T-helper 9 cell (primary cell): ENCODE results near the gene IFNA2.
"Not testable (repeated sequence)": the region's sequence is repeated elsewhere in the genome, so short reads cannot be mapped to it uniquely, and the experiment has no call there.

Experiments used
- DNase-seq: peaks from one replicate; pipeline ENCODE4 v3.0.0-alpha.2; 2020
- total RNA-seq, 2 donors: gene quantifications; one replicate each; lab custom pipeline; 2026; lab: John Stamatoyannopoulos, UW

The IFNA2 gene
- total RNA-seq, result 0 reads per million in 2 donors

DNA sequence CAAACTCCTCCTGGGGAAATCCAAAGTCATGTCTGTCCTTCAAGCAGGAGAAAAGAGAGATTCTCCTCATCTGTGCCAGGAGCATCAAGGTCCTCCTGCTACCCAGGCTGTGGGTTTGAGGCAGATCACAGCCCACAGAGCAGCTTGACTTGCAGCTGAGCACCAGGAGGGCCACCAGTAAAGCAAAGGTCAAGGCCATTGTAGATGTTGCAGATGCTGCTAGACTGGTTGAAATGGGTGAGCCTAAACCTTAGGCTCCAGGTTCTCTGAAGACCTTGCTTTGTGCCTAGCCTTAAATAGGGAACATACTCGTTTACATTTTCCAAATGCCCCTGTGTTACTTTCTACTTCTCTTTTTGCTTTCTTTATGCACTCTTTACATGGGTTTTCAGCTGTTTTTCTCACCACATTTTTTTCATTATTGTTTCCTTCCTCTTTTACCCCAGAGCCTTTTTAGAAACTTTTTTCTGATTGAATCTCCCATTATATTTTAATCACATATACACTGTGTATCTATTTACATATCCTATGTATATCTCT lies at the start of gene IFNA2:
IFNA2 (minus strand) TSS at position 268 of the 540 bp plus-strand sequence; CDS start at position 199, 69 bp downstream.
- DNase-seq, result no peak

DNA sequence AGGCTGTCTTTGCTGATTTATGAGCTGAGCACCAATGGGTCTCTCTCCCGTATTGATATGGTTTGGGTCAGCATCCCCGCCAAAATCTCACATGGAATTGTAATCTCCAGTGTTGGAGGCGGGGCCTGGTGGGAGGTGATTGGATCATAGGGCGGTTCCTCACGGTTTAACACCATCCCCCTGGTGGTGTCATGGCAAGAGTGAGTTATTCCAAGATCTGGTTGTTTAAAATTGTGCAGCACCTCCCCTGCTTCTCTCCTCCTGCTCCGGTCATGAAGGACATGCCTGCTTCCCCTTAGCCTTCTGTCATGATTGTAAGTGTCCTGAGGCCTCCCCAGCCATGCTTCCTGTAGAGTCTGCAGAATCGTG lies 49.8 kb upstream of the IFNA2 start:
- not testable (repeated sequence) for DNase-seq

DNA sequence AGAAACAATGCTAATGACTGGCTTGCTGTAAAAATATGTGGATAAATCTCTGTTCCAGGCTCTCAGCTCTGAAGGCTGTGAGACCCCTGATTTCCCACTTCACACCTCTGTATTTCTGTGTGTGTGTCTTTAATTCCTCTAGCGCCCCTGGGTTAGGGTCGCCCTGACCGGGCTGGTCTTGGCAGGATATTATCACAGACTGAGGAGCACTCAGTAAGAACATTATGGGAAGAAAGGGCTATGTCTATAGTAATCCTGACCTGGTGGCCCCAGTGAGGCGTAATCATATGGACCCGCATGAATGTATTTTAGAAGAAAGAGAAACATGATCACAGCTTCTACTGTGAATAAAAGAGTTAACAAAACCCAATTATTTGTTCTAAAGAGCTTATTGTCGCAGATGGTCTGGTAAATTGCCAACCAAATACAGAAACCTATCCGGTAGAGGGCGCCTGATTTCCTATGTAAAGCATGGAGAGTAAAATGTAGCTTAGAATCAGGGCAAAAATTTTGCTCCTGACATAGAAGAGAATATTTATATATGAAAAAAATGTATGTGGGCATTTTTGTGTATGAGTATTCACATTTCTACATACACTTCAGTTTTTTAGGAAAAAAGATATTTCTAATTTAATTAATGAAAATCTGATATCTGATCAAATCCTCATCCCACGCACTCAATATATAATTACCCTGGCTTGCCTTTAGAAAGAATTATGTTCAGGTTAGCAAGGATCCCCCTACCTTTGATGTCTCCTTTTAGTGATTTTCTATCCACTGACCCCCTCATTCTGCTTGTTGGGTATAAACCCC lies 49.2 kb upstream of the IFNA2 start:
- DNase-seq, result peak; percentile 20

DNA sequence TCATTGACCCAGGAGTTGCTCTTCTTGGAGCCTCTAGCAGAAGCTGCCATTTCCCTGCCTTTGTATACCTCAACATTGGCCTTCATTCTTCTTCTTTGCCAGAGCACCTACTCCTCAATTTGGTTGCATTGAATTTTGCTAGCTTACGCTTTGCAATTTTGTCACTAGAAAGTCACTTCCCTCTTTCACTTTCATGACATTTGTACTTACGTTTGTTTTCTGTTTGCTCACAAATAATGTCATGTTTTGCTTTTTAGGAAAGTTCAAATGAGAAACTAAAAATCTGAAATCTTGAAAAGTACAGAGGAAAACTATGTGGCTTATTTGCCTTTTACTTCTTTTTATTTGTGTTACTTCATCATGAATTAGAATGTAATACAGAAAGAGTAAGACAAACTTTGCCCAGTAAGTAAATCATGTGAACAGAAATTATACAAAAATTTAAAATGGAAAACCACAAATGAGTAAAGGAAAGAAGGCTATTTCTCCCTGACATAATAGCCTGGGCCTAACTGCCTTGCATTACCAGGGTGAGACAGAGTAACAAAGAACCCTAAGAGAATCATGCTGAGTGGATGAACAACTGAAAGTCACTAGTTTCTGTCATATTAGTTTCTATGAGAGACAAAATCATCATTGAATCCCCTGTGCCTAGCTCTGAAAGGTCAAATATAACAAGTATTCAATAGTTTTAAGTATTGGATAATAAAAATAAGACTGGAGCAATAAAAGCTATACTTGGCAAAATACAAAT lies 47.7 kb upstream of the IFNA2 start:
- no peak for DNase-seq

DNA sequence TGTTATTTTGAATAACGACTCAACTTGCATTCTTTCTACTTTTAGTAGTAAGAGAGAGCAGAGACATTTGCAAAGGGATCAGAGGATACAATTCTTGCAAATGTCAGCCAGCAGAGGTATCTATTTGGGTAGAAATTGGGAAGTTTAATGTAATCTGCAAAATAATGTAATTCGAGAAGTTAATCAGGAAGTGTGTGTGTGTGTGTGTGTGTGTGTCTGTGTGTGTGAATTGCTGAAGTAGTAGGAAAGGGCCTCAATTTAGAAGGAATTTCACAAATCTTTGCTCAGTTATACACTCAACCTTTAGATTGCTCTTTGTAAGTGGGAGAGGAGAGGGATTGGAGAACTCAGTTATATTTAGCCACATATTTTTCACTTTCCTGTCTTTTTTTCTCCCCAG lies 44.0 kb upstream of the IFNA2 start:
- DNase-seq, result no peak

DNA sequence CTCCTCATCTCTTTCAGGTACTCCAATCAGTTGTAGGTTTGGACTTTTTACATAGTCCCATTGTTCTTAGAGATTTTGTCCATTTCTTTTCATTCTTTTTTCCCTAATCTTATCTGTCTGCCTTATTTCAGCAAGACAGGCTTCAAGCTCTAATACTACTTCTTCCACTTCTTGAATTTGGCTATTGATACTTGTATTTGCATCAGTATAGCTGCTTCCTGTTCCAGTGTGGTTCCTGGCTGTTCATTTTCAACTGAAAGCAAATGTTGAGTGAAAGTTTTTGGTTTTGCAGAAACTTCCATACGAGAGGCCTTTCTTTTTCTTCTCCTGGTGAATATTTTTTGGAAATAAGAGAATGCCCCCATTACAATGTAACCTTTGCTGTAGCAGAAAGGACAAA lies 43.0 kb upstream of the IFNA2 start:
- DNase-seq, result no peak

DNA sequence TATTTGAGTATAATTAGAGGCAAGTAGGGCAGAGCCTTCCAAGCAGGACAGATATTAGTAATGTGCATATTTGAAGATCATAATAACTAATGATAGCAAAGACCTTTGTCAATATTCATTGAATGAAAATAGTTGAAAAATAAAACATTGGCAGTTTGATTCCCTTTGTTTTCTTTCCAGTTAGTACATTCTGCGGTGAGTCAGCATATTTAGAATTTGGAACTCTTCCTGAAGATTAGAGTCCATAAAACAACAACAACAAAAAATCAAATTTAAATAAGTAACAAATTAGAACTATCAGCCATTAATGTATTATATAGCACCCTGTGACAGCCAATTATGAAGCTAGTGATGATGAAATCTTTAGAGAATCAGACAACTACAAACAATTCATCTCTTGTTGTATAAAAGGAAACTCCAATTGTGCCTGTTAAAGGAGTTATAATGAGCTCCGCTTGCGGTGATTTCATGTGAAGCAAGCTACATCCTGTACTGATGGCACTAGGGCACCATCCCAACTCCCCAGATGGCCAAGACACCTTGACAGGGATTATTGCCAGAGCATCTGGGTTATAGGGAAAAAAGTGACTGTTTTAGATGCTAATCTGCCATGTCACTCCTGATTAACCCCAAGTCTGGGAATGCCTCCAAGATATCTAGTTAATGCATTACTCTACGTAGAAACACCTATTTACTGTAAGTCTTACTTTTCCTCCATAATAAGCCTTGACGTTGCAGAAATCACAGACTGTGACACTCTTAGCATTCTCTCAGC lies 30.5 kb upstream of the IFNA2 start:
- DNase-seq, result no peak

DNA sequence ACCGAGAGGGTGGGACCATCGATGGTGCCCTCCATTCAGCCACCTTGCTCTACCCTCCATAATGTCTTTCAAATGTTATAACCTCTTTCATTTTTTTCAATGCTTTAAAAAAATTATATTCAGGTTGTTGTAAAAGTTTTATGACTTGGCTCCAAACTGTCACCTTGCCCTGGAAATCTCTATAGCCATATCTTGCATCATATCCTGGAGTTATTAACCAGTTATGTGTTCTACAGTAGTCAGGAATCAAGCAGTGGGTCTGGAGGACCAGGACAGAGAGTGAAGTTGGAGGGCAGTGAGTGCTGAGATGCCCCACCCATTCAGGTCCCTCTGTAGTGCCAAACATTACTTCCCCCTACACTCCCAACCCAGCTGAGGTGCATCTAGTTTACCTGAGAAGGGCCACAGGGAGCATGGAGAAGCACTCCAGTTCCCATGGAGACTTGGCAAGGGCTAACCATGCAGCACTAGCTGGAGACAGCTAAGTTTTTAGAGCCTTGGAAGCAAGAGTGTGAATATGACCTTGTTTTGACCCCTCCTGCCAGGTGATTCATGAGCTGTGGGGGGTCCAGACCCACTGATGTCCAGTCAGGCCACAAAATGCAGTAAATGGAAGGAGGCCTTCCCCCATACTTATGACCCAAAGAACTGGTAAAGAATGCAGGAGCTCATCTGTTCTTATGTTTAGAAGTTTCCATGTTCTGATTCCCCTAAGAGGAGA lies 29.2 kb upstream of the IFNA2 start:
- DNase-seq, result no peak

DNA sequence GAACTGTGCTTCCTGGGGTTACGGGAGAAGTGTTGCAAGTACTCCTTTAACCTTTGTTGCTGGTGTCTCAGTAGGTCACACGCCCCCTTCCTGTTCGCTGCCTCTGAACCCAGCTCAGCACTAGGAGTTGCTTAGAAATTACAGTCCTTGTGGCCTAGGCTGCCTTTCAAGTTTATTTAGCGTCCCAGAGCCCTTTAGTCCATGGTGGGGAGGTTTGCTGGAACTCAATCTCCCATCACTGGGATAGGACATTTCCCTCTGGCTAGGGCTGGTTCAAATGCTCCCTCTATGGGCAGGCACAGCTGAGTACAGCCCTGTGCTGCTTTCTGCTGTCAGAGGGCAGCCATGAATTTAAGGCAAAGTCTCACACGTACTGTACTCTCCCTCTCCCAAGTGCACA lies 28.4 kb upstream of the IFNA2 start:
- no peak for DNase-seq

DNA sequence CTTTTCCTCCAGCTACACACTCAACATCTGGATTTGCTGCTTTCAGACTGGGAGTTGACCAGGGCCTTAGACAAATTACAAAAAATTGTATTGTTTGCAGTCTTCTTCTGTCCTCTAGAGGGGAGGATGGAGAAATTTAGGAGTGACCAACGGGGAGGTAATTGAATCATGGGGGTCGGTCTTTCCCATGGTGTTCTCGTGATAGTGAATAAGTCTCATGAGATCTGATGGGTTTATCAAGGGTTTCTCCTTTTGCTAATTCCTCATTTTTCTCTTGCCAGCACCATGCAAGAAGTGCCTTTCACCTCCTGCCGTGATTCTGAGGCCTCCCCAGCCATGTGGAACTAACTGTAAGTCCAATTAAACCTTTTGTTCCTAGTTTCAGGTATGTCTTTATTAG lies 28.0 kb upstream of the IFNA2 start:
- DNase-seq, result no peak

DNA sequence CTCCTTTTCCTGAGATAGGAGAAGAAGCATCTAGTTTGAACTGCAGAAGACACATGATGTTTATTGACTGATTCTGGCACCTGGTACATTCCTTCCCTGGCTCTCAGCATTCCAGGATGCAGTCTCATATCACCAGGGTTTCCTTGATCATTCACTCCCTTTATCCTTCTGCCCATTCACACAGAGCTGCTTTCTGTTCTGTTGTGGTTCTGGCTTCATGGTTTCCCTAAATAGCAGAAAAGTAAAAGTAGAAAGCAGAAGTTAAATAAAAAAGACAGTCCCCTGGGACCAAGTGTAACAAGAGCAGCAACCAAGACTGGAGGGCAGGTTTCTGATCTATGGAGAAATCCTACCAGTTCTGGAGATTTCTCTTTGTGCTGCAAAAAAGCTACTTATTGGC lies 26.9 kb upstream of the IFNA2 start:
- DNase-seq, result no peak

DNA sequence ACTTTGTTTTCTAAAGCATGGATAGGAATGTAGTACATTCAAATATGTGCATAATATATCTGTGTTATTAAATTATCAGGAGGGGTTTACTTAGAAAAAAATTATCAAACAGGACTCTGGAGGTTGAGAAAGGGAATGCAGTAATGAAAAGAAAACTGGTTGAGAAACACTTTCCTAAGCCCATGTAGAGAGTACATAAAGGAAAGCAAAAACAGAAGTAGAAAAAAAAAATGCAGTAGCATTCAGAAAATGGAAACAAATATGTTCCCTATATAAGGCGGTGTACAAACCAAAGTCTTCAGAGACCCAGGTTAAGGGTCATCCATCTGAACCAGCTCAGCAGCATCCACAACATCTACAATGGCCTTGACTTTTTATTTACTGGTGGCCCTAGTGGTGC lies 23.6 kb upstream of the IFNA2 start, which contains the start of gene IFNA8:
IFNA8 (plus strand) TSS at position 301 of the 400 bp plus-strand sequence; CDS start at position 361, 60 bp downstream.
- no peak for DNase-seq

DNA sequence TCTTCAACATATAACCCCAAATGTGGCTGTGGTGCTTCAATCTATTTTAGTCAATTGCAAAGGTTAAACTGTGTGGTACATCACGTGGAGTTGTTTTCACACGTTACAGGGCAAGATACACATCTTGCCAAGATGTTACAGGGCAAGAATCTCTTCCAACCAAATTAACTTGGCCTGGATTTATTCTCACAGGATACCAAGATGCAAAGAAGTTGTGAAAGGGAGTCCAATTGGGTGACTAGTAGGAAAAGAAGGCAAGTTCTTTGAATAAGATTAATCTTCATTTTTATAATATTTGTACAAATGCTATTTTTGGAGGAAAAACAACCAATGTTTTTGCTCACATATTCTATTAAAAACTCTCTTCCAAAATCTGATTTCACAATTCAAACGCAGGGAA lies 18.9 kb upstream of the IFNA2 start:
- no peak for DNase-seq

DNA sequence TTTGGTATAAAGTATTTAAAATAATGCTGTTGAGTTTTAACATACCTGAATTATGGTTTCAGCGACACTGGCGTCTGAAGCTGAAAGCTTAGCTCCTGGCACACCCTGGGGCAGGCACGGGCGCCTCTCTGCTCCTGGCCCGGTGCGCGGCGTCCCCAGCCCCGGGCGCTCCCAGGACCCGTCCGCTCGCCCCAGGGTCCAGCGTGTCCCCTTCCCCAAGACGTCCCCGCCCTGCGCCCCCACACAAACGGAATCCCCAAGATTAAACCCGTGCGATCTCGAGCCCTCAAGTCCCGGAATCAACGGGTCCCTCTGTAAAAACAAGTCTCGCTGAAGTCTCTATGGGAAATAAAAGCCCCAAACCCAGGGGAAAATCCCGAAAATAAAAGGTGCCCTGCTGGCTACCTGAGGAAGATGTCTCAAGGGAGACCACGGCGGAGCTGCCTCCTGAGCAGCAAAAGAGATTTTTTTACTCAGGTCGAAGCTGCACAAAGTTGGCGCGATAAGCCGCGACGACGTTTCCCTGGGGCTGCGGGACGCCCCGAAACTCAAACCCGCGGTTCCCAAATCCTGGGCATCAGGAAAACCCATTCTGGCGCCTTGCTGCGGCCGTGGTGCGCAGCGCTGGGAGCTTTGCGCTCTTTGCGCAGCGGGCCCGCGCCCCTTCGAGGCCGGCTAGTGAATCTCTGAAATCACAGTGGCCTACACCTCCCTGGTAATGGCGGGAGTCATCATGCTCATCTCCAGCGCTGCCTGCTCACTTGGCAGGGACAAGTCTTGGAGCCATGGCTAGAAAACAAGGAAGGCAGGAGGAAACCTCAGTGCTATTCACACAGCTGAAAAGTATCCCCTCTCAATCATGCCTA lies 17.4 kb upstream of the IFNA2 start:
- DNase-seq, result no peak

DNA sequence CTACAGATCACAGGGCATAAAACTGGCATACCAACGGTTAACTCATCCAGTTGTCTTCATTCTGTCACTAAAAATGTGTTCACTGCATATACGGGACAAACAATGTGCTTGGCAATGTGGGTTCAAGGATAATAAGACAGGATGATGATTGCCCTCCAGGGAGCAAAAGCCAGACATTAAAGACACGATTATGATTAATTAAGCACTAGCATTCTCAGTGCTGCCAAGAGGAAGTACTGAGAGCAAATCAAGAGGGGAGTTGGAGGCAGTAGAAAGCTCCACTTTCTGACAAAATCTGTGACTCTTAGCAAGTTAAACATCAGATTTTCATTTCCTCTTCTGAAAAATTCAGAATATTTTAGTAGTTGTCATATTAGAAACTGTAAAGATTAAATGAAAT lies 14.8 kb upstream of the IFNA2 start:
- no peak for DNase-seq

DNA sequence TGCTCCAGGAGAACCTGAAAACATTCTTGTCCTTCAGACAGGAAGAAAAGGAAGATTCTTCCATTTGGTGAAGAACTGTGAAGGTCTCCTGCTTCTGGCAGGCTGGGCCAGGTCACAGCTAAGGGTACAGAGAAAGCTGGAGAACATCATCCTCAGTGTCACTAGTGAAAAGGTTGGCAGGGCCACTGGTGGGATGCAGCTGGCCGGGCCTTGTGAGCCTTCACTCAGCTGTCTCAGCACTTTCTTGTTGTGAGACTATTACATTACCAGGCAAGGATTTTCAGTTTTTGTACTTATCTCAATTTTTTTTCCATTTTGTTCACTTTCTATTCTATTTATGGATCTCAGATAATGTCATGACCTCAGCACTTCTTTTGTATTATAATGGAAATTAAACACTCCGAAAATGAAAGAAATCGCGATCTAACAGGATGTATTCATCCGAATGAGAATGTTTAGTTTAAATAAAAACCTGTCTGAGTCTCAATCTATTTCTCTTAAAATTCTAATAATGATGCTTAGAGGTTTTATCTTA lies 13.8 kb upstream of the IFNA2 start:
- DNase-seq, result no peak

DNA sequence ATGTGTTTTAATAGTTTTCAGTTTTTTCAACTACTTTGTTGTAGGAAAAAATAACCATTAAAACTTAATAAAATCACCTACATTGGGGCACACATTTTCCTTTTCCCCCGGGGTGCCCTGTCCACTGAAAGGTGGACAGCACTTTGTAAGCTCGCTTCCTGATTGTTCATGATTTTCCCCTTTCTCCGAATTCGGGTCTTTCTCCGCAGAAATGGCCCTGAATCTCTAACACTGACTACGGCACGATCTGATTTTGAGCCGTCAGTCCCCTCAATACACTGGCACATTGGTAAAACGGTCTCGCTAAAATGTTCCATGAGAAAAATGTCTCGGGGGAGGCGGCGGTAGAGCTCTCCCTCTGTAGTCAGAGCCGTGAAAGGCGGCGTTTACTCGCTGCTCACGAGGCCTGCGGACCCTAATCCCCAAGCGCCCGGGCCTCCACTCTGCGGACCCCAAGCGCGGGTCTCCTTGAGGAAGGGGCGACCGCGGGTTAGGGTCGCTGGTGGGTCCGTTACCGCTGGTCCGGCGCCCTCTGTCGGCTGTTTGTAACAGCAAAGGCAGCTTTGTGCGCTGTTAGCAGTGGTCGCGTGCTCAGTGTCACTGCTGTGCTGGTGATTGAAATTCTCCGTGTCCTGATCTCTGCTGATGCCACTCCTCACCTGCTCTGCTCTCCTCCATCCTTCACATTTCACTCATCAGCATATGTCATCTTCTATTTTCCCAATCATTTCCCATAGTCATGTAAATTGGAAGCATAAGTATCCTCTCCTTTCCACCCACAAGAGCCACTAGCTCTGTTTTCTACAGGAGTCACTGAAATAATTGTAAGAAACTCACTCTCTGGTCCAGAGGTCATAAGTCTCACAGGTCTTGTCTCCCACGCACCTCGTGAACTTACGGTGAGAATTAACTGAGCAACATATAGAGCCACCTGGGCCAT lies 10.8 kb upstream of the IFNA2 start:
- DNase-seq, result peak; percentile 59

DNA sequence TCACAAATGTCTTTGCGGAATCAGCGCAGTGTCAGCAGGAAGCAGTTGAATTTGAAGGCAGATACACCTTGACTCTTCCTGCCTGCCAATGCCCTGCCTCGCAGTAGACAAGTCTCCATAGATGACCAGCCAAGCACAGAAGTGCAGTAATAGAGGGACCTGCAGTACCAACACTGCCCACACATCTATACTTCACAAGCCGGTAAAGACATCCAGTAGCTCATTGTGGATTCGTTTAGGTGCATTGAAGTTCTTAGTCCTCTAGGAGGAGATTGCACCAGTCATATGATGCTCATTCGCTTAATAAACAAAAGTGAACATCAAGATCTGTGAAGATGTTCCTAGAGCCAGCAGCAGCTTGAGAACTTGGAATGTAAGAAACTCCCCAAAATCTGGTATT lies 7.1 kb upstream of the IFNA2 start:
- DNase-seq, result no peak

DNA sequence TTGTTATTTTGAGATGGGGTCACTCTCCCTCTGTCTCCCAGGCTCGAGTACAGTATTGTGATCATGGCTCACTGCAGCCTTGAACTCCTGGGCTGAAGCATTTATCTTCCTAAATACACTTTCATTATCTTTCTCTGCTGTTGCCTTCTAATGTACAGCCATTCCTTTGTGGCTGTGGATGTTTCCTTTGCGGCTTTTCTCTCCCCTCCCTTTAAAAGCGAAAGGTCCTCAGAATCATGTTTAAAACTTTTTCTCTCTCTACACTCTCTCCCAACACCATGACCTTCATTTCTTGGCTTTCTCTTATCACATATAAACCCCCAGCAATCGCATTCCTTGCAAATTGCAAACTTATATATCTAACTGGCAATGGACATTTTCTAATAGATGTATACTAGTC lies 1.6 kb downstream of the IFNA2 start:
- DNase-seq, result no peak
